HEK293 (cell line): ENCODE results near the gene SCYGR7.

ENCODE experiments used
- CTCF ChIA-PET: fragments of 350-600 bp; formaldehyde crosslinking; extraction: SDS; loops from one replicate; lab custom pipeline; 2021; ENCODE audit warnings: antibody characterized with exemption; lab: Yijun Ruan, JAX
- POLR2A ChIA-PET: fragments of 300-600 bp; formaldehyde crosslinking; extraction: SDS; loops from one replicate; lab custom pipeline; 2020; ENCODE audit warnings: antibody characterized with exemption, inconsistent platforms; lab: Yijun Ruan, JAX
- H3K27ac ChIP-seq: fragments of 200-500 bp; sonication (Bioruptor generic); 2 replicates; pipeline ENCODE4 v1.5.1; 2014; ENCODE audit warnings: low read depth, low read length, control low read depth, inconsistent platforms; ENCODE audit errors: extremely low read depth
- H3K36me3 ChIP-seq, 2 experiments: fragments of 200-500 bp in 1 of 2; sonication (Bioruptor generic) in 1 of 2; 1 replicate in 1 of 2; 2 replicates in 1 of 2; pipeline ENCODE4 v1.5.1; 2014 to 2017; ENCODE audit warnings: inconsistent platforms in 2 of 2, low read length in 2 of 2; ENCODE audit not compliant: control insufficient read depth in 2 of 2, insufficient read depth in 1 of 2
- H3K4me1 ChIP-seq: fragments of 200-500 bp; sonication (Bioruptor generic); 2 replicates; pipeline ENCODE4 v1.5.1; 2014; ENCODE audit warnings: mild to moderate bottlenecking, low read length, inconsistent platforms; ENCODE audit not compliant: control insufficient read depth, insufficient read depth
- H3K4me3 ChIP-seq: 2 replicates; pipeline ENCODE4 v1.5.1; 2011; ENCODE audit warnings: low read depth, mild to moderate bottlenecking, control low read depth, low read length, moderate library complexity
- H3K9me3 ChIP-seq: fragments of 200-500 bp; sonication (Bioruptor generic); 2 replicates; pipeline ENCODE4 v1.5.1; 2014; ENCODE audit warnings: low read depth, low read length, inconsistent platforms; ENCODE audit not compliant: control insufficient read depth, insufficient read depth
- KLF16 ChIP-seq: fragments of 450-650 bp; formaldehyde crosslinking; IDR thresholded peaks from 2 replicates; pipeline ENCODE4 v1.5.1; 2017; ENCODE audit warnings: missing biosample characterization, missing genetic modification characterization
- KLF17 ChIP-seq: fragments of 450-650 bp; formaldehyde crosslinking; IDR thresholded peaks from 2 replicates; pipeline ENCODE4 v1.5.1; 2016; ENCODE audit warnings: missing biosample characterization, missing genetic modification characterization
- KLF7 ChIP-seq: fragments of 450-650 bp; formaldehyde crosslinking; IDR thresholded peaks from 2 replicates; pipeline ENCODE4 v1.5.1; 2016; ENCODE audit warnings: missing biosample characterization, missing genetic modification characterization, borderline replicate concordance
- KLF9 ChIP-seq: fragments of 450-650 bp; formaldehyde crosslinking; IDR thresholded peaks from 2 replicates; pipeline ENCODE4 v1.5.1; 2016; ENCODE audit warnings: missing biosample characterization, missing genetic modification characterization, low read depth
- MEIS1 ChIP-seq: sonication (generic); formaldehyde crosslinking; IDR thresholded peaks from 2 replicates; pipeline ENCODE4 v1.8.1; 2022; ENCODE audit warnings: missing genetic modification reagents, mild to moderate bottlenecking, borderline replicate concordance
- OVOL3 ChIP-seq: fragments of 450-650 bp; formaldehyde crosslinking; IDR thresholded peaks from 2 replicates; pipeline ENCODE4 v1.5.1; 2016; ENCODE audit warnings: missing biosample characterization, missing genetic modification characterization
- PRDM6 ChIP-seq: fragments of 450-650 bp; formaldehyde crosslinking; IDR thresholded peaks from 2 replicates; pipeline ENCODE4 v1.5.1; 2017; ENCODE audit warnings: missing biosample characterization, missing genetic modification characterization
- SETDB1 ChIP-seq: IDR thresholded peaks from one replicate; pipeline ENCODE4 v1.6.1; 2017; ENCODE audit warnings: mild to moderate bottlenecking, low read length, moderate library complexity, mixed read lengths; ENCODE audit not compliant: insufficient read length
- ZFP3 ChIP-seq: fragments of 450-650 bp; formaldehyde crosslinking; IDR thresholded peaks from 2 replicates; pipeline ENCODE4 v1.5.1; 2016; ENCODE audit warnings: low read depth, missing biosample characterization, missing genetic modification characterization
- ZNF311 ChIP-seq: fragments of 450-650 bp; formaldehyde crosslinking; IDR thresholded peaks from 2 replicates; pipeline ENCODE4 v1.5.1; 2017; ENCODE audit warnings: missing biosample characterization, missing genetic modification characterization, borderline replicate concordance
- ZNF623 ChIP-seq: fragments of 450-650 bp; formaldehyde crosslinking; IDR thresholded peaks from 2 replicates; pipeline ENCODE4 v1.5.1; 2016; ENCODE audit warnings: missing biosample characterization, missing genetic modification characterization
- ZNF645 ChIP-seq: fragments of 450-650 bp; formaldehyde crosslinking; IDR thresholded peaks from 2 replicates; pipeline ENCODE4; 2016; ENCODE audit warnings: missing biosample characterization, missing genetic modification characterization
- ZNF76 ChIP-seq: fragments of 450-650 bp; formaldehyde crosslinking; IDR thresholded peaks from 2 replicates; pipeline ENCODE4; 2016; ENCODE audit warnings: low read depth, missing biosample characterization, missing genetic modification characterization, borderline replicate concordance
- ZNF768 ChIP-seq: fragments of 450-650 bp; formaldehyde crosslinking; IDR thresholded peaks from 2 replicates; pipeline ENCODE4 v1.5.1; 2018; ENCODE audit warnings: missing biosample characterization, mild to moderate bottlenecking, missing genetic modification characterization
- TF ChIP-seq, protein P1 (sequence below): fragments of 450-650 bp; formaldehyde crosslinking; IDR thresholded peaks from 2 replicates; pipeline ENCODE4 v1.5.1; 2016; ENCODE audit warnings: missing biosample characterization, missing genetic modification characterization
- TF ChIP-seq, protein P2 (sequence below): fragments of 450-650 bp; formaldehyde crosslinking; conservative IDR thresholded peaks from 2 replicates; pipeline ENCODE4 v1.5.1; 2016; ENCODE audit warnings: low read depth, missing biosample characterization, missing genetic modification characterization
- TF ChIP-seq, protein P3 (sequence below): fragments of 450-650 bp; formaldehyde crosslinking; IDR thresholded peaks from 2 replicates; pipeline ENCODE4 v1.5.1; 2016; ENCODE audit warnings: missing biosample characterization, missing genetic modification characterization

Gene SCYGR7

GRCh38 chr2:227684258-227684657, 43.9 kb upstream of the SCYGR7 start:
- H3K4me1 ChIP-seq: no peaks in the 10 kb centered on the region
- POLR2A ChIA-PET: no interaction called here
- H3K36me3 ChIP-seq: no peaks in the 10 kb centered on the region
- TF ChIP-seq ZNF311 (tag by site-specific recombination): no peak
- TF ChIP-seq ZNF768: no peak
- no peak for TF ChIP-seq OVOL3 (tag by site-specific recombination)
- TF ChIP-seq KLF7 (tag by site-specific recombination): no peak
- no peak for TF ChIP-seq ZNF645 (tag by site-specific recombination)
- TF ChIP-seq SETDB1: no peak
- no peak for TF ChIP-seq KLF16 (tag by site-specific recombination)
- TF ChIP-seq ZNF76 (tag by site-specific recombination): no peak
- TF ChIP-seq, protein P1, sequence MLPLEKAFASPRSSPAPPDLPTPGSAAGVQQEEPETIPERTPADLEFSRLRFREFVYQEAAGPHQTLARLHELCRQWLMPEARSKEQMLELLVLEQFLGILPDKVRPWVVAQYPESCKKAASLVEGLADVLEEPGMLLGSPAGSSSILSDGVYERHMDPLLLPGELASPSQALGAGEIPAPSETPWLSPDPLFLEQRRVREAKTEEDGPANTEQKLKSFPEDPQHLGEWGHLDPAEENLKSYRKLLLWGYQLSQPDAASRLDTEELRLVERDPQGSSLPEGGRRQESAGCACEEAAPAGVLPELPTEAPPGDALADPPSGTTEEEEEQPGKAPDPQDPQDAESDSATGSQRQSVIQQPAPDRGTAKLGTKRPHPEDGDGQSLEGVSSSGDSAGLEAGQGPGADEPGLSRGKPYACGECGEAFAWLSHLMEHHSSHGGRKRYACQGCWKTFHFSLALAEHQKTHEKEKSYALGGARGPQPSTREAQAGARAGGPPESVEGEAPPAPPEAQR (tag by site-specific recombination): no peak
- TF ChIP-seq MEIS1 (CRISPR knock-in tag): no peak
- TF ChIP-seq, all 188 proteins: peak for 0
- Histone ChIP-seq H3K4me3 (no peak overlapping the region), H3K9me3 (no peaks in the 10 kb centered on the region), H3K27ac (no peak overlapping the region)
- CTCF ChIA-PET: no interaction called here

DNA sequence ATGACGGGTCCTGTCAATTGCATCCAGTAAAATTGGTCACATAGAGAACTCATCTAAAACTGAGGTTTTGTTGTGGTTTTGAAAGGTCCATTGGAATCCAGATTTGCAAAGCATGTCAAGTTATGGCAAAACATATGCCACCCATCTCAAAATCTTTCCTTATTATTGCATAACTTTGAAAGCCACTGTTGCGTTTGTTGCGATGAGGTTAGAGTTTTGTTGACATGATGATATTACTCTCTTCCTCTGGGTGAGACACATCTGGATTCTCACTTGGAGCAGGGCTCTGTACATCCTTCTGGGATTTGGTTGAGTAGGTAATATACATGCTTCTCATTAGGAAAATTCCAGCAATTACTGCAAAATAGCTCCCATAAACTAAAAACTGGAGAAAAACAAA, 40.9 kb upstream of the SCYGR7 start:
- no peak overlapping the region for H3K27ac ChIP-seq
- POLR2A ChIA-PET: no interaction called here
- CTCF ChIA-PET: interaction anchor here (0.6 kb wide), 2 partner anchors 17 to 72 kb away, joined by 4 to 6 read pairs; no protein-coding TSS in a partner anchor

DNA sequence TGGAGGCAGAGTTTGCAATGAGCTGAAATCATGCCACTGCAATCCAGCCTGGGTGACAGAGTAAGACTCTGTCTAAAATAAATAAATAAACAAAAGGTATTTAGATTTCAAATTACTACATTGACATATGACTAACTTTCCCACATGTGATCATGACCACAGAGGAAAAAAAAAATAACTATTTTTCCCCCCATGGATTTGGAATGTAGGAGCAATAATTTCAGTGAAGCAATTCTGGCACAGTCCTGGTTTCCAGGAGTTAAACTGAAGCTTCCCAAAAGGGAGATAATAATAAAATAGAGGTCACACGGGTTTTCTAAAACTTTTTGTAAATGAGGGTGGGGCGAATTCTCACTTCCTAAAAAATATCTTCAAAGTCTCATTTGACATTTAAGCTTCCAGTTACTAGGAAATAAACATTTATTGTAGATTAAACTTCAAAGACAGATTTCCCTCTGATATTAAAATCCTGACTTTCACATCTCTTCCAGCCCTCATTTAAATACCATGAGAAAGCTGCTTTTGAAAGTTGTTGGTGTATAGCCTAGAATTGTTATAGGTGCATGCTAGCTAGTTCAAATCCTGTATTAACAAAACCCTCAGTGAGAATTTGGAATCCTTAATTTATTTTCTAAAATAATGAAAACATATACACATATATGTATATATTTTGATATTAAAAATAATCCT, 31.0 kb upstream of the SCYGR7 start:
- TF ChIP-seq PRDM6: no peak
- TF ChIP-seq, protein P2, sequence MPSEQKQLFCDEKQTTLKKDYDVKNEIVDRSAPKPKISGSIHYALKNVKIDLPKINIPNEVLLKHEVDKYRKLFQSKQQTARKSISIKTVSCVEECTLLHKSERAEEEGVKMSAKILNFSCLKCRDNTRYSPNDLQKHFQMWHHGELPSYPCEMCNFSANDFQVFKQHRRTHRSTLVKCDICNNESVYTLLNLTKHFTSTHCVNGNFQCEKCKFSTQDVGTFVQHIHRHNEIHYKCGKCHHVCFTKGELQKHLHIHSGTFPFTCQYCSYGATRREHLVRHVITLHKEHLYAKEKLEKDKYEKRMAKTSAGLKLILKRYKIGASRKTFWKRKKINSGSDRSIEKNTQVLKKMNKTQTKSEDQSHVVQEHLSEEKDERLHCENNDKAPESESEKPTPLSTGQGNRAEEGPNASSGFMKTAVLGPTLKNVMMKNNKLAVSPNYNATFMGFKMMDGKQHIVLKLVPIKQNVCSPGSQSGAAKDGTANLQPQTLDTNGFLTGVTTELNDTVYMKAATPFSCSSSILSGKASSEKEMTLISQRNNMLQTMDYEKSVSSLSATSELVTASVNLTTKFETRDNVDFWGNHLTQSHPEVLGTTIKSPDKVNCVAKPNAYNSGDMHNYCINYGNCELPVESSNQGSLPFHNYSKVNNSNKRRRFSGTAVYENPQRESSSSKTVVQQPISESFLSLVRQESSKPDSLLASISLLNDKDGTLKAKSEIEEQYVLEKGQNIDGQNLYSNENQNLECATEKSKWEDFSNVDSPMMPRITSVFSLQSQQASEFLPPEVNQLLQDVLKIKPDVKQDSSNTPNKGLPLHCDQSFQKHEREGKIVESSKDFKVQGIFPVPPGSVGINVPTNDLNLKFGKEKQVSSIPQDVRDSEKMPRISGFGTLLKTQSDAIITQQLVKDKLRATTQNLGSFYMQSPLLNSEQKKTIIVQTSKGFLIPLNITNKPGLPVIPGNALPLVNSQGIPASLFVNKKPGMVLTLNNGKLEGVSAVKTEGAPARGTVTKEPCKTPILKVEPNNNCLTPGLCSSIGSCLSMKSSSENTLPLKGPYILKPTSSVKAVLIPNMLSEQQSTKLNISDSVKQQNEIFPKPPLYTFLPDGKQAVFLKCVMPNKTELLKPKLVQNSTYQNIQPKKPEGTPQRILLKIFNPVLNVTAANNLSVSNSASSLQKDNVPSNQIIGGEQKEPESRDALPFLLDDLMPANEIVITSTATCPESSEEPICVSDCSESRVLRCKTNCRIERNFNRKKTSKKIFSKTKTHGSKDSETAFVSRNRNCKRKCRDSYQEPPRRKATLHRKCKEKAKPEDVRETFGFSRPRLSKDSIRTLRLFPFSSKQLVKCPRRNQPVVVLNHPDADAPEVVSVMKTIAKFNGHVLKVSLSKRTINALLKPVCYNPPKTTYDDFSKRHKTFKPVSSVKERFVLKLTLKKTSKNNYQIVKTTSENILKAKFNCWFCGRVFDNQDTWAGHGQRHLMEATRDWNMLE (tag by site-specific recombination): no peak
- no peak for TF ChIP-seq ZFP3 (tag by site-specific recombination)
- TF ChIP-seq KLF17 (tag by site-specific recombination): no peak
- no peak for TF ChIP-seq MEIS1 (CRISPR knock-in tag)
- POLR2A ChIA-PET: interaction anchor here (0.6 kb wide), 1 partner anchor 52 kb away, joined by 5 read pairs; no protein-coding TSS in a partner anchor
- H3K36me3 ChIP-seq: no peaks in the 10 kb centered on the region
- CTCF ChIA-PET: interaction anchor here (0.5 to 2.5 kb wide), 3 partner anchors 9 to 286 kb away, joined by 3 to 11 read pairs (median 3); no protein-coding TSS in a partner anchor
- no peak overlapping the region for H3K4me3 ChIP-seq
- no peaks in the 10 kb centered on the region for H3K9me3 ChIP-seq
- no peak overlapping the region for H3K27ac ChIP-seq
- 0 out of 2 replicates have a peak, but pooled peaks cover 2% of the 10 kb centered on the region for H3K4me1 ChIP-seq

More for the DNA sequence above, 40.9 kb upstream of the SCYGR7 start:
- Histone ChIP-seq H3K4me1 (no peaks in the 10 kb centered on the region), H3K4me3 (no peak overlapping the region), H3K36me3 (no peaks in the 10 kb centered on the region), H3K9me3 (no peaks in the 10 kb centered on the region)
- no peak for TF ChIP-seq ZNF623
- no peak for TF ChIP-seq KLF9
- TF ChIP-seq, protein P3, sequence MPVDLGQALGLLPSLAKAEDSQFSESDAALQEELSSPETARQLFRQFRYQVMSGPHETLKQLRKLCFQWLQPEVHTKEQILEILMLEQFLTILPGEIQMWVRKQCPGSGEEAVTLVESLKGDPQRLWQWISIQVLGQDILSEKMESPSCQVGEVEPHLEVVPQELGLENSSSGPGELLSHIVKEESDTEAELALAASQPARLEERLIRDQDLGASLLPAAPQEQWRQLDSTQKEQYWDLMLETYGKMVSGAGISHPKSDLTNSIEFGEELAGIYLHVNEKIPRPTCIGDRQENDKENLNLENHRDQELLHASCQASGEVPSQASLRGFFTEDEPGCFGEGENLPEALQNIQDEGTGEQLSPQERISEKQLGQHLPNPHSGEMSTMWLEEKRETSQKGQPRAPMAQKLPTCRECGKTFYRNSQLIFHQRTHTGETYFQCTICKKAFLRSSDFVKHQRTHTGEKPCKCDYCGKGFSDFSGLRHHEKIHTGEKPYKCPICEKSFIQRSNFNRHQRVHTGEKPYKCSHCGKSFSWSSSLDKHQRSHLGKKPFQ (tag by site-specific recombination): no peak
